ENCODE results near the gene DNAH2. TPM values are rescaled to one million over a fixed set of nuclear protein-coding genes. Genes with fewer than 3 reads are reported as not detected.

The DNAH2 gene
- total RNA-seq, 2 experiments from 2014 or later: not detected

DNA sequence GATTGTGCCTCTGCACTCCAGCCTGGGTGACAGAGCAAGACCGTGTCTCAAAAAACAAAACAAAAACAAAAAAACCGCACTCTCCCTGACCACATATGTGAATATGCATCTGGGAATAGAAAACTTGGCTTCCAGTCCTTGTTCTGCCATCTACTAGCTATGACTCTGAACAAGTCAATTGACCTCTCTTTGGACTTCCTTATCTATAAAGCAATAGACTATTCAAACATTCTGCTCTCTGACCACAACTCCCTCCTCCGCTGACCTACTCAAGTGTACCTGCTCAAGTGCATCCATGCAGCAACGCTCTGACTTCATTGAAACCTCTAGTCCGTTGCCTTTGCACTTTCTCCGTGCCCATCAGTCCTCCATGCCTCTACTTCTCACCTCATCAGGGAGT is 63.9 kb downstream of the DNAH2 start:
- Mint-ChIP-seq H3K27me3 (peaks cover 2% of the 10 kb centered on the region), H3K36me3 (ENCODE audit: low read depth) (no peaks in the 10 kb centered on the region), H3K4me3 (no peak overlapping the region), H3K9me3 (no peaks in the 10 kb centered on the region), H3K27ac (no peak overlapping the region), H3K4me1 (ENCODE audit: low read depth) (no peaks in the 10 kb centered on the region)
- POLR2A ChIA-PET: interaction anchor here (0.5 kb wide), 1 partner anchor 98 kb away, joined by 3 read pairs; no protein-coding TSS in a partner anchor
- TF ChIP-seq CTCF (IDR thresholded peaks at IDR 0.05): no peak
- intact Hi-C loops (cut with micrococcal nuclease): no loop called here
- DNase-seq: no peak
- ATAC-seq: no peak
- CTCF ChIA-PET: interaction anchor here (1.0 kb wide), 1 partner anchor 9 kb away, joined by 3 read pairs; no protein-coding TSS in a partner anchor

DNA sequence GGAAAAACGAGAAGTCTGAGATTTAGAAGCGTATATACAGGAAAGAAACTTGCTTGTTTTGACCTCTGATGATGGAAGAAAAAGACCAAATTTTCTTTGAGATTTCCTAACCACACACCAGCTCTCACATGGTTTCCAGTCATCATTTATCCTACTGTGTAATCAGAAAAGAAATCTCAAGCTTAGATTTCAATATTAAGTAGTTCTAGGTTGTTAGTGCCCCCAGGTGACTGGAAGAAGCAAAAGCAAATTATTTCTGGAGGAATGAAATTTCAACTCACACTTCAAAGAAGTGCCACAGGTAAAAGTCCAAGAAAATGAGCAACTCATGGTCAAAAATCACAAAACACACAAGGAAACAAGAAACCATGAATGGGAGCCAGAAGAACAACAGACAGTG is 64.7 kb downstream of the DNAH2 start:
- H3K4me3 Mint-ChIP-seq: no peak overlapping the region
- no peak overlapping the region for H3K27ac Mint-ChIP-seq
- no peaks in the 10 kb centered on the region for H3K36me3 Mint-ChIP-seq (ENCODE audit: low read depth)
- DNase-seq: no peak
- no peaks in the 10 kb centered on the region for H3K9me3 Mint-ChIP-seq
- no peaks in the 10 kb centered on the region for H3K4me1 Mint-ChIP-seq (ENCODE audit: low read depth)
- no peak for ATAC-seq
- ChIA-PET CTCF (interaction anchor here (1.0 kb wide), 2 partner anchors 9 to 39 kb away, joined by 3 to 6 read pairs; no protein-coding TSS in a partner anchor), POLR2A (no interaction called here)
- peaks cover 2% of the 10 kb centered on the region for H3K27me3 Mint-ChIP-seq
- intact Hi-C loops (cut with micrococcal nuclease): no loop called here
- no peak for TF ChIP-seq CTCF (IDR thresholded peaks at IDR 0.05)

DNA sequence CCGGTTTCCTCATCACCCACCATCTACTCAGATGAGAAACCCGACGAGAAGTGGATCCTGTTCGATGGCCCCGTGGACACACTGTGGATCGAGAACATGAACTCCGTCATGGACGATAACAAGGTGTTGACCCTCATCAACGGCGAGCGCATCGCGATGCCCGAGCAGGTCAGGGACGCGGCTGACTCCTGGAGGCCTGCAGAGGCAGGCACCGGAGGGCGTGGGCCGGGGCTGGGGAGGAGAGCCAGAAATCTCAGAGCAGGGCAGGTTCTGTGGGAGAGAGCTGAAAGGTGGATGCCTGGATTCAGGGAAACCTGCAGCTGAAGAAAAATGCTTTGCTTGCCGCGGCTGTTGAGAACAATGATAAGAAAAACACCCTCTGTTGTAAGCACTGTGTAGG is 69.3 kb downstream of the DNAH2 start:
- TF ChIP-seq CTCF (IDR thresholded peaks at IDR 0.05): no peak
- ChIA-PET CTCF (no interaction called here), POLR2A (no interaction called here)
- Mint-ChIP-seq H3K27me3 (peaks cover 2% of the 10 kb centered on the region), H3K36me3 (ENCODE audit: low read depth) (no peaks in the 10 kb centered on the region), H3K4me3 (no peak overlapping the region), H3K4me1 (ENCODE audit: low read depth) (no peaks in the 10 kb centered on the region), H3K9me3 (no peaks in the 10 kb centered on the region), H3K27ac (no peak overlapping the region)
- intact Hi-C loops (cut with micrococcal nuclease): no loop called here
- no peak for ATAC-seq
- DNase-seq: no peak

GRCh38 chr17:7789131-7789530 is 71.6 kb downstream of the DNAH2 start:
- intact Hi-C loops (cut with micrococcal nuclease): no loop called here
- no peaks in the 10 kb centered on the region for H3K36me3 Mint-ChIP-seq (ENCODE audit: low read depth)
- no peaks in the 10 kb centered on the region for H3K27me3 Mint-ChIP-seq
- ATAC-seq (no peak), DNase-seq (no peak)
- no peak overlapping the region for H3K27ac Mint-ChIP-seq
- CTCF ChIA-PET: no interaction called here
- H3K9me3 Mint-ChIP-seq: no peaks in the 10 kb centered on the region
- no peak for TF ChIP-seq CTCF (IDR thresholded peaks at IDR 0.05)
- POLR2A ChIA-PET: no interaction called here
- H3K4me1 Mint-ChIP-seq (ENCODE audit: low read depth): no peaks in the 10 kb centered on the region
- no peak overlapping the region for H3K4me3 Mint-ChIP-seq

DNA sequence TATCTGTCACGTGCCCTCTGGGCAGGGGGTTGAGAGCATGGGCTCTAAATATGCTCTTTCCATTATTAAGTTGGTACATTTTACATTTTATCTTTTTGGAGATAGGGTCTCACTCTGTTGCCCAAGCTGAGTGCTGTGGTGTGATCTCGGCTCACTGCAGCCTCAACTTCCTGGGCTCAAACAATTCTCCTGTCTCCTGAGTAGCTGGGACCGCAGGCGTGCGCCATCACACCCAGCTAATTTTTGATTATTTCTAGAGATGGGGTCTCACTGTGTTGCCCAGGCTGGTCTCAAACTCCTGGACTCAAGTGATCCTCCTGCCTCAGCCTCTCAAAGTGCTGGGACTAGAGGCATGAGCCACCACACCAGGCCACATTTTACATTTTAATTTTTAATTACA is 72.6 kb downstream of the DNAH2 start:
- no peak overlapping the region for H3K27ac Mint-ChIP-seq
- no peaks in the 10 kb centered on the region for H3K27me3 Mint-ChIP-seq
- ChIA-PET POLR2A (no interaction called here), CTCF (interaction anchor here (1.7 kb wide), 1 partner anchor 12 kb away, joined by 3 read pairs; no protein-coding TSS in a partner anchor)
- ATAC-seq: no peak
- no peaks in the 10 kb centered on the region for H3K9me3 Mint-ChIP-seq
- no peaks in the 10 kb centered on the region for H3K4me1 Mint-ChIP-seq (ENCODE audit: low read depth)
- no peaks in the 10 kb centered on the region for H3K36me3 Mint-ChIP-seq (ENCODE audit: low read depth)
- no peak for DNase-seq
- TF ChIP-seq CTCF (IDR thresholded peaks at IDR 0.05): no peak
- H3K4me3 Mint-ChIP-seq: no peak overlapping the region
- intact Hi-C loops (cut with micrococcal nuclease): no loop called here
